Sigmoid colon (tissue), 4 donors: Measurements from ENCODE around the gene TBC1D22A.

ENCODE experiments used
- CTCF ChIP-seq, 4 experiments: fragments of 450-650 bp in 3 of 4; fragments of 200-600 bp in 1 of 4; IDR thresholded peaks; one replicate each; pipeline ENCODE4 v1.5.1; 2016 to 2019; ENCODE audit warnings: antibody characterized with exemption in 4 of 4, mild to moderate bottlenecking in 3 of 4, moderate library complexity in 2 of 4
- EP300 ChIP-seq, 4 donors: sonication (generic); formaldehyde crosslinking; IDR thresholded peaks; one replicate each; pipeline ENCODE4 v1.6.1; 2017; ENCODE audit warnings: antibody characterized with exemption in 4 of 4
- POLR2A ChIP-seq, 2 donors: fragments of 450-650 bp; IDR thresholded peaks; one replicate each; pipeline ENCODE4 v1.6.1; 2016; ENCODE audit warnings: antibody characterized with exemption in 2 of 2, mild to moderate bottlenecking in 2 of 2, moderate library complexity in 2 of 2
- POLR2AphosphoS5 ChIP-seq, 4 donors: sonication (generic); formaldehyde crosslinking; IDR thresholded peaks; one replicate each; pipeline ENCODE4 v1.6.1; 2017; ENCODE audit warnings: antibody characterized with exemption in 4 of 4

DNA sequence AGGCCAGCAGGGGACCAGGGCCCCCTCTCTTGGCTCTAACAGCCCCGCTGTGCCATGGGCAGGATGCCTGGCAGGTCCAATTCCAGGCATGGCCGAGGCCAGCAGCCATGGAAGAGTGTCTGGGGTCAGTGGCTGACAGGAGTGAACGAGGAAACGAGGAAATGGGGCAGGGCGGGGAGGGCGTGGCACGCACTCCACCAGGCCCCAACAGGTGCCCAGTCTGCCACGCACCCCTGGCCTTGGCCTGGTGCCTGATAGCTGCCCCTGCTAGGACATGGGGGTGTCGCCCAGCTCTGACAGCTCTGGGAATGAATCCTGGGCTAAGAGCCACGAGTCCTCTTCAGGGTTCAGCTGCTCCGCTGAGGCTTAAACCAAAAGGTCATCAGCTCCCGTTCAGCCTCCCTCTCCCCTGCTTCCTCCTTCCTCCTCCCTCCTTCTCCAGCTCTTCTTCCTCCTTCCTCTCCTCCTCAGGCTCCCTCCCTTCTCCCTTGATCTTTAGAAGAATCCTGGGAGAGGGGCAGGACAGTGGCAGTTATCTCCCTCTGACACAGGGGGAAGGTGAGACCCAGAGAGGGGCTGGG, 11.5 kb upstream of the TBC1D22A start:
- TF ChIP-seq CTCF (IDR thresholded peaks at IDR 0.05) (no peak), POLR2A (IDR thresholded peaks at IDR 0.05) (no peak), POLR2AphosphoS5 (IDR thresholded peaks at IDR 0.05) (no peak), EP300 (IDR thresholded peaks at IDR 0.05) (no peak)
